ENCODE results near the gene LAMB2.

The LAMB2 gene

DNA sequence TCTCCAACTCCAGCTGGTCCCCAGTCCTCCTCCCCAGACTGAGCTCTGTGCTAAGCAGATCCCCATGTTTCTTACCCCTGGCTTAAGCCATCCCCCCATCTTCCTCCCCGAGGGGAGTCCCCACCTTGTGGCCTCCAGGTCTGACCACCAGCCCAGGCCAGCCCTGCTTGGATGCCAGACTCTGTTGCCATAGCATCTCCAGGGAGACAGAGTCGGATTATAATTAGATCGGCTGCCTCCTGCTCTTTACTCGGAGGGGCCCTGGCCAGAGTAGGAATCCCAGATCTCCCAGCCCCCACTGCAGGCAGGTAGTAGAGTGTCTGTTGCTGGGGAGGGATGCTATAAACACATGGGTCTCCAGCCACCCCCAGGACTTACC lies 40.9 kb upstream of the LAMB2 start:
- no peak for DNase-seq (ENCODE audit: low read depth)
- no peak overlapping the region for H3K4me3 ChIP-seq (ENCODE audit: control insufficient read depth, low read depth, low read length)
- TF ChIP-seq, protein P1, sequence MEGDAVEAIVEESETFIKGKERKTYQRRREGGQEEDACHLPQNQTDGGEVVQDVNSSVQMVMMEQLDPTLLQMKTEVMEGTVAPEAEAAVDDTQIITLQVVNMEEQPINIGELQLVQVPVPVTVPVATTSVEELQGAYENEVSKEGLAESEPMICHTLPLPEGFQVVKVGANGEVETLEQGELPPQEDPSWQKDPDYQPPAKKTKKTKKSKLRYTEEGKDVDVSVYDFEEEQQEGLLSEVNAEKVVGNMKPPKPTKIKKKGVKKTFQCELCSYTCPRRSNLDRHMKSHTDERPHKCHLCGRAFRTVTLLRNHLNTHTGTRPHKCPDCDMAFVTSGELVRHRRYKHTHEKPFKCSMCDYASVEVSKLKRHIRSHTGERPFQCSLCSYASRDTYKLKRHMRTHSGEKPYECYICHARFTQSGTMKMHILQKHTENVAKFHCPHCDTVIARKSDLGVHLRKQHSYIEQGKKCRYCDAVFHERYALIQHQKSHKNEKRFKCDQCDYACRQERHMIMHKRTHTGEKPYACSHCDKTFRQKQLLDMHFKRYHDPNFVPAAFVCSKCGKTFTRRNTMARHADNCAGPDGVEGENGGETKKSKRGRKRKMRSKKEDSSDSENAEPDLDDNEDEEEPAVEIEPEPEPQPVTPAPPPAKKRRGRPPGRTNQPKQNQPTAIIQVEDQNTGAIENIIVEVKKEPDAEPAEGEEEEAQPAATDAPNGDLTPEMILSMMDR (IDR thresholded peaks at IDR 0.05; ENCODE audit: control insufficient read depth, insufficient read depth, low read depth, low read length, missing control alignments), result no peak

DNA sequence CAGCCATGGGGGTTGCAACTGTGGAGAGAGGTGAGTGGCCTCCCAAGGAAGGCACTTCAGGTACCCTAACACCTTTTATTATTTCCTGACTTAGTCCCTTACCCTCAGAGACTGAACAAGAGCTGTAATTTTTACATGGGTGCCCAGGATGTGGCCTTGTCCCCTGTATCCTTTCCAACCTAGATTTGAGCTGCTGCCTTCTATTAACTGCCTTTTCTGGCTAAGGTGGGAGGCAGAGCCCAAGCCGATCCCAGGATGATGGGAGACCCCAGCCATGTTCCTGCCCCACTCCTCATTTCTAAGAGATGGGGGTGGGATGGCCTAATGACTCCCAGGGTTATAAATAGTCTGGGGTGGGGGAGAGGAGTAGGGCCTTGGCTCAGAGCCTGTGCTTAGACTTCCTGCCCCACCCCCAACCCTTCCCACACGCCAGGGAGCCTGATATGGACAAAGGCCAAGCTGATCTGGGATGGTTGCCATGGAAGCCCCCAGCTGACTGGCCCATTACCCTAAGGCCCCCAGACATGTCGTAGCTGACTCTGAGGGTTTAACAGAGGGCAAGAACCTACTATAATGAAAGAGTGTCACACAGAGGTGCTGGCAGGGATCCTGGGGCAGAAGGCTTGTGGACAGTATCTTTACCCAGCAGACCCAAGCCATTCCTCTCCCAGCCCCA lies 40.4 kb upstream of the LAMB2 start:
- no peak for DNase-seq (ENCODE audit: low read depth)
- TF ChIP-seq, protein P1 (IDR thresholded peaks at IDR 0.05; ENCODE audit: control insufficient read depth, insufficient read depth, low read depth, low read length, missing control alignments), result no peak
- H3K4me3 ChIP-seq (ENCODE audit: control insufficient read depth, low read depth, low read length), result no peak overlapping the region

DNA sequence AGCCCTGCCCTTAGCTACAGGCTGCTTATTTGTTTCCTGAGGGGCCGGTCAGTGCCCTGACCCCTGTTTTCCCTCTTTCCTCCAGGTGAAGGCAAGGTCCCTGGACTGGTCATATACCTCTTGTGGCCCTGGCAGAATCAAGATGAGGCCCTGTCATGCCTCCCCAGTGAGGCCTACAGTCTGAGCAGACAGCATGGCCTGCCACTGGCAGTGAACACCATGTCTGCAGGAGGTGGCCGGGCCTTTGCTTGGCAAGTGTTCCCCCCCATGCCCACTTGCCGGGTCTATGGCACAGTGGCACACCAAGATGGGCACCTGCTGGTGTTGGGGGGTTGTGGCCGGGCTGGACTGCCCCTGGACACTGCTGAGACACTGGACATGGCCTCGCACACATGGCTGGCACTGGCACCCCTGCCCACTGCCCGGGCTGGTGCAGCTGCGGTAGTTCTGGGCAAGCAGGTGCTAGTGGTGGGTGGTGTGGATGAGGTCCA lies 39.7 kb upstream of the LAMB2 start:
- no peak for DNase-seq (ENCODE audit: low read depth)
- peak overlapping the region; percentile 84 for H3K4me3 ChIP-seq (ENCODE audit: control insufficient read depth, low read depth, low read length)
- TF ChIP-seq, protein P1 (IDR thresholded peaks at IDR 0.05; ENCODE audit: control insufficient read depth, insufficient read depth, low read depth, low read length, missing control alignments), result no peak

DNA sequence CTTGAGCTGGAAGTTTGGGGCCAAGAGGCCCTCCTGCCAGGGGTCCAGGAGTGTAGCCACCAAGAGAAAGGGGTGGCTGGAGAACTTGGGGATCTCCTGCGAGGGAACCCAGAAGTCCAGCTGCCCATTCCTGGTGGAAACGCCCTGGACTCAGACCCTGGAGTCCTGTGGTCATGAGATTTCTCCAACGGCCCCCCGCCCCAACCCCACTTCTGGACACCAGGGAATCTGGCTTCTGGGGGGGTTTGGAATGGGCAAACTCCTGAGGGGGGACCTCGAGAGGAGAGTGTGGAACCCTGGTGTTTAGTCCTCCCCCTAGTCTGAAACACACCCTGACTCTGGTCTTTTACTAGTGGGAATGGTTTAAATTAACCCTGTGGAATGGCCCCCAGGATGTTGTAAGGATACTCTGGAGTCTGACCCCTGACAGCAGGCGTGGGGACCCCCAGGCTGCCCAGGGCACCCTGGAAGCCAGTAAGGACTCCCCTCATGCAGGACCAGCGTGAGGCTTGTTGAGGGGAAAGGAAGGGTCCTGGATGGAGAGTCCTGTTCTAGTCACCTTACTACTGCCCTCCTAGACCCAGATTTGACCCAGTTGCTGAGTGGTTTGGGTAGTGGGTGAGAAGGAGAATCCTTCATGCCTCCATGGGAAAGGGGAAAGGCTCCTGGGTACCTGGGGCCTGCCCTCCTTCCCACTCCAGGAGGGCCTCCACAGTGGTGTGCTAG lies 39.1 kb upstream of the LAMB2 start:
- peak overlapping the region; percentile 84 for H3K4me3 ChIP-seq (ENCODE audit: control insufficient read depth, low read depth, low read length)
- DNase-seq (ENCODE audit: low read depth), result no peak
- TF ChIP-seq, protein P1 (IDR thresholded peaks at IDR 0.05; ENCODE audit: control insufficient read depth, insufficient read depth, low read depth, low read length, missing control alignments), result no peak

DNA sequence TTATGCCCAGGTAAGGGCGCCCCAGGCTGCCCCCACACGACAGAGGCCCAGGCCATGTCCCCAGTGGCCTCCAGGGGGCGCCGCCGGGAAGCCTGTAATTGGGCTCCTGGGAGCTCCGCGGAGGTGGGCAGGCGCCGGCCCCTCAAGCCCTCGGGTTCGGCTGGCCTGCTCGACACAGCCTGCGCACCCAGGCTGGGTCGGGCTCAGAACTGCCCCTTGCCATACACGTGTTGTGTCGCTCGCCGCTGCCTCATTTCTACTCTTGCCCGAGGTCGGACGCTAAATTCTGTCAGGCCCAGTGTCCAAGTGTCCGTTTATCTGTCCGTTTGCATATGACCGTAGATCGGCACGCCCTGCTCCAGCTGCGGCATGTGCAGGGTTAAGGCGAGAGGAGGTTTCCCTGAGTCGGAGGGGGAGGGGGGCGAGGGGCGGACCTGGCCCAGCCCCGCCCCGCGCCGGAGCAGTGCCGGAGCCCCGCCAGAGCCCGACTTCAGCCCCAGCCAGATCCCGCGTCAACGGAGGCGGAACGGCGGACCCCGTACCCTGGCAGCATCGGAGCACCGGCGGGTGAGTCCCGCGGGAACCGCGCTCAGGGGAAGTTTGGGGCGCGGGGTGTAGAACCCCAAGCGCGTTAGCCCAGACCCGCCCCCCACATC lies 38.4 kb upstream of the LAMB2 start, which contains the start of gene KLHDC8B:
Gene KLHDC8B (plus strand): TSS at position 480 of the 656 bp plus-strand sequence. CDS start 1,172 bp downstream, outside the sequence.
- TF ChIP-seq, protein P1 (IDR thresholded peaks at IDR 0.05; ENCODE audit: control insufficient read depth, insufficient read depth, low read depth, low read length, missing control alignments), result peak; percentile 98
- H3K4me3 ChIP-seq (ENCODE audit: control insufficient read depth, low read depth, low read length), result peak within 1 kb of the TSS; percentile 84
- peak; percentile 48 for DNase-seq (ENCODE audit: low read depth)

DNA sequence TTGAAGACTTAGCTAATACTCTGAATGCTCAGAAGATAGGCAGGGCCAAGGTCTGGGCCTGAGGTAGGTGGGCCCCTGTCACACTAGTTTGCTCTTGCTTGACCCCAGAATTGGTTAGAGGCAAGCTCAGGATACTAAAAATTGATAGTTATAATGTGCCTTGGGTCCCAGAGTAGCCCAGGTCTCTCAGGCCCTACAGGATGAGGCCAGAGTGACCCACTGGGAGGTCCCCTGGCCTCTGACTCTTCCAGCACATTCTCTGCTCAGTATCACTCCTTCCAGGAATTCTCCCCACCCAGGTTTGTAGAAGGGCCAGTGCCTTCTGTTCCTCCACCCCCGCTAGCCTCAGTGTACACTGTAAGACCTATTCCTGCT lies 37.9 kb upstream of the LAMB2 start:
- no peak for DNase-seq (ENCODE audit: low read depth)
- TF ChIP-seq, protein P1 (IDR thresholded peaks at IDR 0.05; ENCODE audit: control insufficient read depth, insufficient read depth, low read depth, low read length, missing control alignments), result no peak
- peak overlapping the region; percentile 84 for H3K4me3 ChIP-seq (ENCODE audit: control insufficient read depth, low read depth, low read length)
